ENCODE results near the gene ALOX5. TPM values are rescaled to one million over a fixed set of nuclear protein-coding genes. Genes with fewer than 3 reads are reported as not detected.

ALOX5 gene
- total RNA-seq, 1 experiment from 2014 or later: not detected

GRCh38 chr10:45424668-45425404, 50.8 kb downstream of the ALOX5 start:
- DNase-seq (ENCODE audit: low read depth): no peak

- DNase-seq (ENCODE audit: low read depth): peak; percentile 45
These were observed 51.9 kb downstream of the ALOX5 start for GRCh38 chr10:45425621-45426563.

- DNase-seq (ENCODE audit: low read depth): no peak
These were observed 53.4 kb downstream of the ALOX5 start for GRCh38 chr10:45427262-45427969.

GRCh38 chr10:45427970-45428366, 54.0 kb downstream of the ALOX5 start:
- DNase-seq (ENCODE audit: low read depth): no peak

- DNase-seq (ENCODE audit: low read depth): no peak
These were observed 54.8 kb downstream of the ALOX5 start for GRCh38 chr10:45428611-45429510.

GRCh38 chr10:45429790-45430189, 55.8 kb downstream of the ALOX5 start:
- DNase-seq (ENCODE audit: low read depth): no peak

- DNase-seq (ENCODE audit: low read depth): no peak
These were observed 58.1 kb downstream of the ALOX5 start for GRCh38 chr10:45432113-45432512.

- no peak for DNase-seq (ENCODE audit: low read depth)
These were observed 58.9 kb downstream of the ALOX5 start for GRCh38 chr10:45432700-45433472.

- DNase-seq (ENCODE audit: low read depth): no peak
These were observed 59.9 kb downstream of the ALOX5 start for GRCh38 chr10:45433716-45434469.

- no peak for DNase-seq (ENCODE audit: low read depth)
These were observed 63.8 kb downstream of the ALOX5 start for GRCh38 chr10:45437587-45438465.

GRCh38 chr10:45438466-45439090, 64.6 kb downstream of the ALOX5 start:
- DNase-seq (ENCODE audit: low read depth): no peak

- no peak for DNase-seq (ENCODE audit: low read depth)
These were observed 65.3 kb downstream of the ALOX5 start for GRCh38 chr10:45439365-45439764.

- no peak for DNase-seq (ENCODE audit: low read depth)
These were observed 65.9 kb downstream of the ALOX5 start for GRCh38 chr10:45439873-45440272.

- DNase-seq (ENCODE audit: low read depth): no peak
These were observed 66.6 kb downstream of the ALOX5 start for GRCh38 chr10:45440511-45441062.

- no peak for DNase-seq (ENCODE audit: low read depth)
These were observed 67.5 kb downstream of the ALOX5 start for GRCh38 chr10:45441239-45442190.

GRCh38 chr10:45442251-45442650, 68.2 kb downstream of the ALOX5 start:
- DNase-seq (ENCODE audit: low read depth): no peak

GRCh38 chr10:45442662-45443061, 68.6 kb downstream of the ALOX5 start:
- no peak for DNase-seq (ENCODE audit: low read depth)
